Activated CD8-positive, alpha-beta memory T cell treated with anti-CD3 and anti-CD28 coated beads, Interleukin-2, amount 10 ng/mL, durations not matched to agents 7 days and 5 days (primary cell): ENCODE results near the gene TRIM47. TPM values are rescaled to one million over a fixed set of nuclear protein-coding genes. Genes with fewer than 3 reads are reported as not detected.

Source experiments
- ATAC-seq: fragments of 150-1000 bp; cut with Tn5 transposase; one replicate; pipeline ENCODE4 v1.10.0; 2021; ENCODE audit warnings: moderate library complexity
- CTCF ChIA-PET: fragments of 350-600 bp; sonication (Branson Sonifier 250); formaldehyde crosslinking; loops from one replicate; lab custom pipeline; 2021; ENCODE audit warnings: antibody characterized with exemption; lab: Charles Lee
- DNase-seq: peaks from one replicate; pipeline ENCODE4 v3.0.0-alpha.2; 2020
- H3K27ac Mint-ChIP-seq: one replicate; pipeline ENCODE4 v1.8.0; 2021; ENCODE audit warnings: mild to moderate bottlenecking, mixed read lengths
- H3K27me3 Mint-ChIP-seq: one replicate; pipeline ENCODE4 v1.8.0; 2021; ENCODE audit warnings: mixed read lengths
- H3K36me3 Mint-ChIP-seq: one replicate; pipeline ENCODE4 v1.8.0; 2021; ENCODE audit warnings: mild to moderate bottlenecking, mixed read lengths
- H3K4me1 Mint-ChIP-seq: one replicate; pipeline ENCODE4 v1.8.0; 2021; ENCODE audit warnings: mixed read lengths
- H3K4me3 Mint-ChIP-seq: one replicate; pipeline ENCODE4 v1.8.0; 2021; ENCODE audit warnings: mild to moderate bottlenecking, moderate library complexity, mixed read lengths
- H3K9me3 Mint-ChIP-seq: one replicate; pipeline ENCODE4 v1.8.0; 2022; ENCODE audit warnings: low read depth, mixed read lengths
- total RNA-seq, 2 experiments: library from RNA; stranded (reverse); gene quantifications; one replicate each; pipeline ENCODE4 v1.2.3, GENCODE V29; 2021

The TRIM47 gene
- total RNA-seq, result 10 to 100 TPM; 13.4 to 24.3 TPM

GRCh38 chr17:75878174-75878998, at the start of gene TRIM47:
TSS of gene TRIM47 (minus strand) at chr17:75878581. CDS start at chr17:75878548, 33 bp downstream.
- CTCF ChIA-PET, result interaction anchor here (0.6 to 9.0 kb wide), 13 partner anchors 10 to 136 kb away, joined by 3 to 175 read pairs (median 4); partner anchors contain the start of genes GALK1, MRPL38, TRIM65 and WBP2
- H3K36me3 Mint-ChIP-seq, result no peaks in the 10 kb centered on the region
- H3K27me3 Mint-ChIP-seq, result peaks cover 28% of the 10 kb centered on the region
- ATAC-seq (peak; percentile 7), DNase-seq (no peak)
- H3K4me3 Mint-ChIP-seq, result peak within 1 kb of the TSS; percentile 88
- peak within 1 kb of the TSS; percentile 91 for H3K27ac Mint-ChIP-seq
- H3K9me3 Mint-ChIP-seq, result no peaks in the 10 kb centered on the region
- peaks cover 34% of the 10 kb centered on the region for H3K4me1 Mint-ChIP-seq

GRCh38 chr17:75927286-75927922, 49.0 kb upstream of the TRIM47 start:
- Mint-ChIP-seq H3K27me3 (no peaks in the 10 kb centered on the region), H3K4me1 (no peaks in the 10 kb centered on the region), H3K4me3 (no peak overlapping the region), H3K36me3 (peaks cover 2% of the 10 kb centered on the region), H3K27ac (no peak overlapping the region), H3K9me3 (no peaks in the 10 kb centered on the region)
- DNase-seq, result no peak
- CTCF ChIA-PET, result interaction anchor here (0.6 to 2.5 kb wide), 9 partner anchors 11 to 170 kb away, joined by 3 to 10 read pairs (median 4); partner anchors contain the start of gene MRPL38
- ATAC-seq, result no peak

- CTCF ChIA-PET, result interaction anchor here (0.6 to 1.4 kb wide), 3 partner anchors 42 to 76 kb away, joined by 3 to 4 read pairs (median 4); no protein-coding TSS in a partner anchor
- Mint-ChIP-seq H3K4me1 (no peaks in the 10 kb centered on the region), H3K27ac (no peak overlapping the region), H3K4me3 (no peak overlapping the region), H3K36me3 (no peaks in the 10 kb centered on the region), H3K9me3 (no peaks in the 10 kb centered on the region), H3K27me3 (no peaks in the 10 kb centered on the region)
- DNase-seq (no peak), ATAC-seq (no peak)
Observed at GRCh38 chr17:75926456-75926855, 48.1 kb upstream of the TRIM47 start.

- no peaks in the 10 kb centered on the region for H3K9me3 Mint-ChIP-seq
- no peak overlapping the region for H3K27ac Mint-ChIP-seq
- H3K27me3 Mint-ChIP-seq, result no peaks in the 10 kb centered on the region
- no peak for DNase-seq
- no peak overlapping the region for H3K4me3 Mint-ChIP-seq
- H3K36me3 Mint-ChIP-seq, result no peaks in the 10 kb centered on the region
- CTCF ChIA-PET, result interaction anchor here (1.1 kb wide), 1 partner anchor 80 kb away, joined by 3 read pairs; no protein-coding TSS in a partner anchor
- ATAC-seq, result no peak
- no peaks in the 10 kb centered on the region for H3K4me1 Mint-ChIP-seq
Observed at GRCh38 chr17:75925912-75926311, 47.5 kb upstream of the TRIM47 start.

GRCh38 chr17:75925103-75925502, 46.7 kb upstream of the TRIM47 start:
- DNase-seq (no peak), ATAC-seq (no peak)
- H3K9me3 Mint-ChIP-seq, result no peaks in the 10 kb centered on the region
- no peak overlapping the region for H3K27ac Mint-ChIP-seq
- no peaks in the 10 kb centered on the region for H3K4me1 Mint-ChIP-seq
- H3K27me3 Mint-ChIP-seq, result no peaks in the 10 kb centered on the region
- no peak overlapping the region for H3K4me3 Mint-ChIP-seq
- CTCF ChIA-PET, result interaction anchor here (1.1 kb wide), 1 partner anchor 81 kb away, joined by 3 read pairs; no protein-coding TSS in a partner anchor
- no peaks in the 10 kb centered on the region for H3K36me3 Mint-ChIP-seq

- CTCF ChIA-PET, result interaction anchor here (2.3 kb wide), 1 partner anchor 18 kb away, joined by 7 read pairs; no protein-coding TSS in a partner anchor
- no peaks in the 10 kb centered on the region for H3K9me3 Mint-ChIP-seq
- H3K4me1 Mint-ChIP-seq, result peaks cover under 1% of the 10 kb centered on the region
- H3K4me3 Mint-ChIP-seq, result no peak overlapping the region
- no peaks in the 10 kb centered on the region for H3K27me3 Mint-ChIP-seq
- no peak for ATAC-seq
- DNase-seq, result no peak
- no peak overlapping the region for H3K27ac Mint-ChIP-seq
- peaks cover 1% of the 10 kb centered on the region for H3K36me3 Mint-ChIP-seq
Observed at GRCh38 chr17:75922963-75923874, 44.8 kb upstream of the TRIM47 start.

GRCh38 chr17:75922173-75922961, 44.0 kb upstream of the TRIM47 start:
- Mint-ChIP-seq H3K9me3 (no peaks in the 10 kb centered on the region), H3K27ac (no peak overlapping the region), H3K27me3 (no peaks in the 10 kb centered on the region), H3K36me3 (peaks cover 1% of the 10 kb centered on the region), H3K4me3 (no peak overlapping the region), H3K4me1 (peaks cover 4% of the 10 kb centered on the region)
- DNase-seq (no peak), ATAC-seq (no peak)
- CTCF ChIA-PET, result interaction anchor here (1.0 to 2.3 kb wide), 2 partner anchors 17 to 476 kb away, joined by 3 to 7 read pairs; no protein-coding TSS in a partner anchor

- no peak for ATAC-seq
- Mint-ChIP-seq H3K9me3 (no peaks in the 10 kb centered on the region), H3K4me3 (no peak overlapping the region), H3K27me3 (no peaks in the 10 kb centered on the region), H3K36me3 (peaks cover 1% of the 10 kb centered on the region), H3K27ac (no peak overlapping the region), H3K4me1 (peaks cover 8% of the 10 kb centered on the region)
- DNase-seq, result no peak
- CTCF ChIA-PET, result interaction anchor here (1.0 to 2.3 kb wide), 3 partner anchors 12 to 476 kb away, joined by 3 to 7 read pairs (median 3); no protein-coding TSS in a partner anchor
Observed at GRCh38 chr17:75921596-75921995, 43.2 kb upstream of the TRIM47 start.

- no peak for ATAC-seq
- peaks cover 10% of the 10 kb centered on the region for H3K4me1 Mint-ChIP-seq
Observed at GRCh38 chr17:75920045-75920560, 41.7 kb upstream of the TRIM47 start.

GRCh38 chr17:75919611-75920010, 41.2 kb upstream of the TRIM47 start:
- Mint-ChIP-seq H3K4me1 (peaks cover 10% of the 10 kb centered on the region), H3K4me3 (no peak overlapping the region), H3K27me3 (no peaks in the 10 kb centered on the region), H3K27ac (no peak overlapping the region), H3K36me3 (peaks cover 1% of the 10 kb centered on the region), H3K9me3 (no peaks in the 10 kb centered on the region)
- CTCF ChIA-PET, result interaction anchor here (1.7 kb wide), 1 partner anchor 10 kb away, joined by 3 read pairs; no protein-coding TSS in a partner anchor
- DNase-seq, result no peak
- ATAC-seq, result no peak

More at GRCh38 chr17:75920045-75920560, 41.7 kb upstream of the TRIM47 start:
- Mint-ChIP-seq H3K27ac (no peak overlapping the region), H3K4me3 (no peak overlapping the region), H3K9me3 (no peaks in the 10 kb centered on the region), H3K36me3 (peaks cover 1% of the 10 kb centered on the region), H3K27me3 (no peaks in the 10 kb centered on the region)
- CTCF ChIA-PET, result interaction anchor here (1.0 to 1.7 kb wide), 2 partner anchors 11 to 15 kb away, joined by 3 to 4 read pairs; partner anchors contain the start of gene MRPL38
- no peak for DNase-seq

GRCh38 chr17:75917917-75918445, 39.6 kb upstream of the TRIM47 start:
- Mint-ChIP-seq H3K27ac (no peak overlapping the region), H3K9me3 (no peaks in the 10 kb centered on the region), H3K27me3 (no peaks in the 10 kb centered on the region), H3K4me3 (no peak overlapping the region), H3K36me3 (peaks cover 1% of the 10 kb centered on the region), H3K4me1 (peaks cover 10% of the 10 kb centered on the region)
- no peak for ATAC-seq
- CTCF ChIA-PET, result interaction anchor here (0.8 to 1.3 kb wide), 3 partner anchors 12 to 96 kb away, joined by 3 to 7 read pairs (median 5); partner anchors contain the start of gene CDK3
- DNase-seq, result no peak
